Uterus (tissue), 2 donors: Measurements from ENCODE around the gene KIRREL3.

Experiments
- CTCF ChIP-seq, 4 experiments: fragments of 200-600 bp in 2 of 4; fragments of 450-650 bp in 2 of 4; sonication (generic) in 2 of 4; IDR thresholded peaks; one replicate each; pipeline ENCODE4 v1.5.1; 2016 to 2019; ENCODE audit warnings: antibody characterized with exemption in 4 of 4, mild to moderate bottlenecking in 2 of 4, moderate library complexity in 1 of 4
- POLR2A ChIP-seq, 2 donors: fragments of 450-650 bp; IDR thresholded peaks; one replicate each; pipeline ENCODE4 v1.6.1; 2016; ENCODE audit warnings: antibody characterized with exemption in 2 of 2, mild to moderate bottlenecking in 1 of 2, moderate library complexity in 1 of 2

GRCh38 chr11:126601550-126602215 lies 398.9 kb downstream of the KIRREL3 start:
- TF ChIP-seq CTCF (IDR thresholded peaks at IDR 0.05) (no peak), POLR2A (IDR thresholded peaks at IDR 0.05) (no peak)
